ENCODE measurements around the gene ABCA12.

Gene ABCA12

GRCh38 chr2:215052810-215053209 is 85.6 kb downstream of the ABCA12 start:
- in situ Hi-C loops (cut with HindIII; ENCODE audit: low sequenced_read_pairs): no loop called here
- DNase-seq (ENCODE audit: low read depth, low spot score): no peak
- H3K4me3 ChIP-seq (ENCODE audit: low read depth, low read length): no peak overlapping the region
- TF ChIP-seq, protein P1, sequence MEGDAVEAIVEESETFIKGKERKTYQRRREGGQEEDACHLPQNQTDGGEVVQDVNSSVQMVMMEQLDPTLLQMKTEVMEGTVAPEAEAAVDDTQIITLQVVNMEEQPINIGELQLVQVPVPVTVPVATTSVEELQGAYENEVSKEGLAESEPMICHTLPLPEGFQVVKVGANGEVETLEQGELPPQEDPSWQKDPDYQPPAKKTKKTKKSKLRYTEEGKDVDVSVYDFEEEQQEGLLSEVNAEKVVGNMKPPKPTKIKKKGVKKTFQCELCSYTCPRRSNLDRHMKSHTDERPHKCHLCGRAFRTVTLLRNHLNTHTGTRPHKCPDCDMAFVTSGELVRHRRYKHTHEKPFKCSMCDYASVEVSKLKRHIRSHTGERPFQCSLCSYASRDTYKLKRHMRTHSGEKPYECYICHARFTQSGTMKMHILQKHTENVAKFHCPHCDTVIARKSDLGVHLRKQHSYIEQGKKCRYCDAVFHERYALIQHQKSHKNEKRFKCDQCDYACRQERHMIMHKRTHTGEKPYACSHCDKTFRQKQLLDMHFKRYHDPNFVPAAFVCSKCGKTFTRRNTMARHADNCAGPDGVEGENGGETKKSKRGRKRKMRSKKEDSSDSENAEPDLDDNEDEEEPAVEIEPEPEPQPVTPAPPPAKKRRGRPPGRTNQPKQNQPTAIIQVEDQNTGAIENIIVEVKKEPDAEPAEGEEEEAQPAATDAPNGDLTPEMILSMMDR (IDR thresholded peaks at IDR 0.05; ENCODE audit: low read depth, low read length): no peak

DNA sequence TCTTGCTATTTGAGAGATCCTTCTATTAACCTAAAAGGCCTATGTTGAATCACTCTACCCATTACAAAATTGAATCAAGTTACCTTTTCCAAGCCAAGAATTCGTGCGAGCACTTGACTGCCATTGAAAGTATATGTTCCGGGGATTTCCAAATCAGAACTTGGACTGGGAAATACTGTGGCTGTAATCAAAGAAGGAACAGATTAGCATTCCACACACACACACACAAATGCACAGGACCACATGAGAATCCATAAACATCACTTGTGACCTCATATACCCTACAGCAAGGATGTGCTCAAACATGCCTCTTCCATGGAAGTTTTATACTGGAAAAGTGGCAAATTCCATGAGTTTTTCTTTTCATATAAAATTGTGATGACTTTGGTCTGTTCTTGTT is 86.0 kb downstream of the ABCA12 start:
- DNase-seq (ENCODE audit: low read depth, low spot score): no peak
- TF ChIP-seq, protein P1 (IDR thresholded peaks at IDR 0.05; ENCODE audit: low read depth, low read length): no peak
- H3K4me3 ChIP-seq (ENCODE audit: low read depth, low read length): no peak overlapping the region
- in situ Hi-C loops (cut with HindIII; ENCODE audit: low sequenced_read_pairs): no loop called here

- in situ Hi-C loops (cut with HindIII; ENCODE audit: low sequenced_read_pairs): no loop called here
- H3K4me3 ChIP-seq (ENCODE audit: low read depth, low read length): no peak overlapping the region
- TF ChIP-seq, protein P1 (IDR thresholded peaks at IDR 0.05; ENCODE audit: low read depth, low read length): no peak
- no peak for DNase-seq (ENCODE audit: low read depth, low spot score)
These were observed 89.1 kb downstream of the ABCA12 start for GRCh38 chr2:215049341-215049740.

- H3K4me3 ChIP-seq (ENCODE audit: low read depth, low read length): no peak overlapping the region
- DNase-seq (ENCODE audit: low read depth, low spot score): no peak
- in situ Hi-C loops (cut with HindIII; ENCODE audit: low sequenced_read_pairs): no loop called here
- TF ChIP-seq, protein P1 (IDR thresholded peaks at IDR 0.05; ENCODE audit: low read depth, low read length): no peak
These were observed 100.0 kb downstream of the ABCA12 start for GRCh38 chr2:215038421-215038820.

GRCh38 chr2:215036314-215036713 is 102.1 kb downstream of the ABCA12 start:
- in situ Hi-C loops (cut with HindIII; ENCODE audit: low sequenced_read_pairs): no loop called here
- no peak overlapping the region for H3K4me3 ChIP-seq (ENCODE audit: low read depth, low read length)
- TF ChIP-seq, protein P1 (IDR thresholded peaks at IDR 0.05; ENCODE audit: low read depth, low read length): no peak
- DNase-seq (ENCODE audit: low read depth, low spot score): no peak

- H3K4me3 ChIP-seq (ENCODE audit: low read depth, low read length): no peak overlapping the region
- in situ Hi-C loops (cut with HindIII; ENCODE audit: low sequenced_read_pairs): no loop called here
- TF ChIP-seq, protein P1 (IDR thresholded peaks at IDR 0.05; ENCODE audit: low read depth, low read length): no peak
- DNase-seq (ENCODE audit: low read depth, low spot score): no peak
These were observed 104.3 kb downstream of the ABCA12 start for GRCh38 chr2:215034154-215034553.

DNA sequence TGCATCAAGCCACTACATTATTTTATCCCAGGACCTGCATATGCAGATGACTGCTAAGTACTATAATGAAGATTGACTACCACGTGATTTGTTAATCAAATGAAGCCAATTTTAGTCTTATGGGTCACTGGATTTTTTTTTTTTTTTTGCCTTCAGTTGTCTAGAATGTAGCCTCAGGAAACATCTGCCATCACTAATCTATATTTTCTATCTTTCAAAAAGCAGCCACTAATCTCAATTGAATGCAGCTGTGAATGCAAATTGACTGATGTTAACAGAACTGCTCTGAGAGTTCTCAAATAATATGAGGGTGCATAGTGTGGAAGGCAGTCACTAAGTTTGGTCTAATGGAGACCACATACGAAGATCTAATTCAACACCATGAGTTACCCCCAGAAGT is 106.3 kb downstream of the ABCA12 start:
- no peak for DNase-seq (ENCODE audit: low read depth, low spot score)
- TF ChIP-seq, protein P1 (IDR thresholded peaks at IDR 0.05; ENCODE audit: low read depth, low read length): no peak
- no peak overlapping the region for H3K4me3 ChIP-seq (ENCODE audit: low read depth, low read length)
- in situ Hi-C loops (cut with HindIII; ENCODE audit: low sequenced_read_pairs): no loop called here
